ENCODE data around the gene NUP153.

NUP153 gene

GRCh38 chr6:17673543-17674254 is 33.0 kb downstream of the NUP153 start:
- DNase-seq (ENCODE audit: low read depth): no peak
- H3K4me3 ChIP-seq (ENCODE audit: low read depth, low read length): no peak overlapping the region

- no peak overlapping the region for H3K4me3 ChIP-seq (ENCODE audit: low read depth, low read length)
- no peak for DNase-seq (ENCODE audit: low read depth)
Observed at GRCh38 chr6:17672064-17672718, 34.5 kb downstream of the NUP153 start.

GRCh38 chr6:17666646-17667045 is 40.1 kb downstream of the NUP153 start:
- H3K4me3 ChIP-seq (ENCODE audit: low read depth, low read length): no peak overlapping the region
- no peak for DNase-seq (ENCODE audit: low read depth)

GRCh38 chr6:17665132-17665531 is 41.6 kb downstream of the NUP153 start:
- no peak for DNase-seq (ENCODE audit: low read depth)
- no peak overlapping the region for H3K4me3 ChIP-seq (ENCODE audit: low read depth, low read length)

- DNase-seq (ENCODE audit: low read depth): no peak
- no peak overlapping the region for H3K4me3 ChIP-seq (ENCODE audit: low read depth, low read length)
Observed at GRCh38 chr6:17663226-17663625, 43.5 kb downstream of the NUP153 start.

GRCh38 chr6:17662585-17662984 is 44.1 kb downstream of the NUP153 start:
- H3K4me3 ChIP-seq (ENCODE audit: low read depth, low read length): no peak overlapping the region
- DNase-seq (ENCODE audit: low read depth): no peak

GRCh38 chr6:17656644-17657043 is 50.1 kb downstream of the NUP153 start:
- H3K4me3 ChIP-seq (ENCODE audit: low read depth, low read length): no peak overlapping the region
- no peak for DNase-seq (ENCODE audit: low read depth)

- DNase-seq (ENCODE audit: low read depth): no peak
- H3K4me3 ChIP-seq (ENCODE audit: low read depth, low read length): no peak overlapping the region
Observed at GRCh38 chr6:17656092-17656491, 50.6 kb downstream of the NUP153 start.

- no peak overlapping the region for H3K4me3 ChIP-seq (ENCODE audit: low read depth, low read length)
- no peak for DNase-seq (ENCODE audit: low read depth)
Observed at GRCh38 chr6:17653198-17653882, 53.4 kb downstream of the NUP153 start.

- no peak for DNase-seq (ENCODE audit: low read depth)
- no peak overlapping the region for H3K4me3 ChIP-seq (ENCODE audit: low read depth, low read length)
Observed at GRCh38 chr6:17650656-17651309, 55.9 kb downstream of the NUP153 start.

- DNase-seq (ENCODE audit: low read depth): no peak
- H3K4me3 ChIP-seq (ENCODE audit: low read depth, low read length): no peak overlapping the region
Observed at GRCh38 chr6:17648745-17649144, 58.0 kb downstream of the NUP153 start.

GRCh38 chr6:17640477-17640917 is 66.2 kb downstream of the NUP153 start:
- DNase-seq (ENCODE audit: low read depth): no peak
- H3K4me3 ChIP-seq (ENCODE audit: low read depth, low read length): no peak overlapping the region

GRCh38 chr6:17638212-17638715 is 68.5 kb downstream of the NUP153 start:
- no peak overlapping the region for H3K4me3 ChIP-seq (ENCODE audit: low read depth, low read length)
- no peak for DNase-seq (ENCODE audit: low read depth)

GRCh38 chr6:17635568-17635967 is 71.2 kb downstream of the NUP153 start:
- no peak for DNase-seq (ENCODE audit: low read depth)
- H3K4me3 ChIP-seq (ENCODE audit: low read depth, low read length): no peak overlapping the region

GRCh38 chr6:17633465-17634188 is 73.1 kb downstream of the NUP153 start:
- H3K4me3 ChIP-seq (ENCODE audit: low read depth, low read length): no peak overlapping the region
- no peak for DNase-seq (ENCODE audit: low read depth)

- no peak for DNase-seq (ENCODE audit: low read depth)
- no peak overlapping the region for H3K4me3 ChIP-seq (ENCODE audit: low read depth, low read length)
Observed at GRCh38 chr6:17632934-17633333, 73.8 kb downstream of the NUP153 start.

- DNase-seq (ENCODE audit: low read depth): no peak
- H3K4me3 ChIP-seq (ENCODE audit: low read depth, low read length): no peak overlapping the region
Observed at GRCh38 chr6:17630511-17631073, 76.1 kb downstream of the NUP153 start.

- no peak overlapping the region for H3K4me3 ChIP-seq (ENCODE audit: low read depth, low read length)
- DNase-seq (ENCODE audit: low read depth): no peak
Observed at GRCh38 chr6:17629824-17630510, 76.8 kb downstream of the NUP153 start.

All from skeletal muscle cell (primary cell).